ENCODE data around the gene TEX47. TPM values are rescaled to one million over a fixed set of nuclear protein-coding genes. Genes with fewer than 3 reads are reported as not detected.

Gene TEX47
- total and polyA plus RNA-seq, 8 donors, result not detected

DNA sequence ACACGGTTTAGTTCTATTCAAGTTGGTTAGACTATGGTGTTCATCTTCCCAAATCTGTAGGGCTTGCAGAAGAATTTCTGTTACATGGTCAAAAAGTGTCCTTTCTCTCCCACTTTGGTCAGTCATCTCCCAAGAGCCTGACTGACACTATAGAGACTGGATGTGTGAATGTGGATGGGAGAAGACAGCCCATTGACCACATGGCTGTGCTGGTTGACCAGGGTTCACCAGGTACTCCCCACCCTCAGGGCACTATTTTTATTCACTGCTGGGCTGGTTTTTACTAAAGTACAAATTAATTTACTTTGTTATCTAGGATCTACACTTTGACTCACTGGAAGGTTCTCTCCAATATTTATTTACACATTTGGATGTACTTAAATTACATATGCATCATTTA, 33.8 kb downstream of the TEX47 start:
- H3K27me3 ChIP-seq, result peaks cover 49 to 54% of the 10 kb centered on the region in 2 donors
- no peak overlapping the region for H3K27ac ChIP-seq
- DNase-seq (no peak), ATAC-seq (no peak)
- intact Hi-C loops (cut with DNase I), result no loop called here
- no peak overlapping the region for H3K4me3 ChIP-seq
- H3K36me3 ChIP-seq, result no peaks in the 10 kb centered on the region
- TF ChIP-seq, protein P1, sequence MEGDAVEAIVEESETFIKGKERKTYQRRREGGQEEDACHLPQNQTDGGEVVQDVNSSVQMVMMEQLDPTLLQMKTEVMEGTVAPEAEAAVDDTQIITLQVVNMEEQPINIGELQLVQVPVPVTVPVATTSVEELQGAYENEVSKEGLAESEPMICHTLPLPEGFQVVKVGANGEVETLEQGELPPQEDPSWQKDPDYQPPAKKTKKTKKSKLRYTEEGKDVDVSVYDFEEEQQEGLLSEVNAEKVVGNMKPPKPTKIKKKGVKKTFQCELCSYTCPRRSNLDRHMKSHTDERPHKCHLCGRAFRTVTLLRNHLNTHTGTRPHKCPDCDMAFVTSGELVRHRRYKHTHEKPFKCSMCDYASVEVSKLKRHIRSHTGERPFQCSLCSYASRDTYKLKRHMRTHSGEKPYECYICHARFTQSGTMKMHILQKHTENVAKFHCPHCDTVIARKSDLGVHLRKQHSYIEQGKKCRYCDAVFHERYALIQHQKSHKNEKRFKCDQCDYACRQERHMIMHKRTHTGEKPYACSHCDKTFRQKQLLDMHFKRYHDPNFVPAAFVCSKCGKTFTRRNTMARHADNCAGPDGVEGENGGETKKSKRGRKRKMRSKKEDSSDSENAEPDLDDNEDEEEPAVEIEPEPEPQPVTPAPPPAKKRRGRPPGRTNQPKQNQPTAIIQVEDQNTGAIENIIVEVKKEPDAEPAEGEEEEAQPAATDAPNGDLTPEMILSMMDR (IDR thresholded peaks at IDR 0.05), result no peak
- H3K4me1 ChIP-seq, result peaks cover 0 to 13% of the 10 kb centered on the region in 2 donors
- no peaks in the 10 kb centered on the region for H3K9me3 ChIP-seq

DNA sequence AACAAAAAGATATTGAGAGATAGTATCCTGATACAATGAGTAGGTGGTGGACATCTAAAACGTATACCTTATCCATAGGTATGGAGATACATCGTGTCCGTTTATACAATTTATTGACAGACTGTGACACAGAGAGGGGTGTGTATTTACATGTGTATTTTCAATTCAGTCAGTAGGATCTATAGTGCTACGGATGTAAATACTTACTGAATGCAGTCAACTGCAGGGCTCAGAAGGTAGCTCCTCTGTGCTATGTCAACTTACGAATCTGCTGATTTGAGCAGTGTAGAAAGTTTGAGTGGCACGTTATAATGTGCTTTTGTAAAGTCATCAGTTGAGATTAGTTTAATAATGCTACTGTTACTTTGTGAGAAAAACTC, 35.4 kb downstream of the TEX47 start:
- Histone ChIP-seq H3K27ac (no peak overlapping the region), H3K4me3 (no peak overlapping the region), H3K27me3 (peaks cover 49 to 71% of the 10 kb centered on the region in 2 donors), H3K36me3 (no peaks in the 10 kb centered on the region), H3K9me3 (no peaks in the 10 kb centered on the region), H3K4me1 (peaks cover 0 to 13% of the 10 kb centered on the region in 2 donors)
- ATAC-seq, result no peak
- TF ChIP-seq, protein P1 (IDR thresholded peaks at IDR 0.05), result no peak
- intact Hi-C loops (cut with DNase I), result no loop called here
- no peak for DNase-seq

DNA sequence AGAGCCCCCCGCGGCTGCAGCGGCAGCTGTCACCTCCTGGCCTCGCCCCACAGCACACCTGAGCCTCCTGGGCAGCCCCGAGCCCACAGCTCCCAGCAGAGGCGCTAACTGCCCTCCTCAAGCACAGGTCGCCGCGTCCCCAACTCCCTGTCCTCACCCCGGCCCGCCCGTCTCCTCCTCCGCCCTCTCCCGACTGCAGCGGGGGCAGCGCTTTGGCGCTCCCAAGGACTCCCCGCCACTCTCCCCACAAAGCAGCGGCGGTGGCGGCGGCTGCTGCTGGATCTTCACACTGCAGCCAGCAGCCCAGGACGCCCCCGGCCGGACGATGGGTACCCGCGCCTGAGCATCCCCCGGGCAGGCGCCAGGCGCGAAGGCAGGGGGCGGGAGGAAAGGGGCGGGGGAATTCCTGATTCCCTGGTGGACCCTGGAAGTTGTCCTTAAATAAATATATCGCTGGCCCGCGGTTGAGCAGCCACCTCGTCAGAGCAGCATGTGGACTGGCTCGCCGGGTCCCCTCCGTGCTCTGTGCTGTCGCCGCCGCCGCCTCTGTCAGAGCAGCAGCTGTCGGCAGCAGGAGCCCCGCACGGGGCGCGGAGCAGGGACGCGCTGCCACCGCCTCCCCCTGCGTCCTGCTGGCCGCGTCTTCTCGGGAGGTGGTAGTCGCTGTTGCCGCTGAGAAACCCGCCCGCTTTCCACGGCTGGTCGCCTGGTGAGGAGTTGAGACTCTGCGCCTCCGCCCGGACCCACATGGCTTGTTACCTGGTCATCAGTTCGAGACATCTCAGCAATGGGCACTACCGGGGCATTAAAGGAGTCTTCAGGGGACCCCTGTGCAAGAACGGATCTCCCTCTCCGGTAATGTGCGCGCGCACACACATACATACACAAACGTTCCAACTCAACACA, 36.1 kb downstream of the TEX47 start, which contains the start of gene ZNF804B:
Gene ZNF804B (plus strand): TSS at position 471 of the 906 bp plus-strand sequence. CDS start 277 bp downstream, at position 748.
- intact Hi-C loops (cut with DNase I), result no loop called here
- peaks cover 49 to 72% of the 10 kb centered on the region in 2 donors for H3K27me3 ChIP-seq
- DNase-seq, result peak in 2 of 4 donors; percentile 6 to 80

DNA sequence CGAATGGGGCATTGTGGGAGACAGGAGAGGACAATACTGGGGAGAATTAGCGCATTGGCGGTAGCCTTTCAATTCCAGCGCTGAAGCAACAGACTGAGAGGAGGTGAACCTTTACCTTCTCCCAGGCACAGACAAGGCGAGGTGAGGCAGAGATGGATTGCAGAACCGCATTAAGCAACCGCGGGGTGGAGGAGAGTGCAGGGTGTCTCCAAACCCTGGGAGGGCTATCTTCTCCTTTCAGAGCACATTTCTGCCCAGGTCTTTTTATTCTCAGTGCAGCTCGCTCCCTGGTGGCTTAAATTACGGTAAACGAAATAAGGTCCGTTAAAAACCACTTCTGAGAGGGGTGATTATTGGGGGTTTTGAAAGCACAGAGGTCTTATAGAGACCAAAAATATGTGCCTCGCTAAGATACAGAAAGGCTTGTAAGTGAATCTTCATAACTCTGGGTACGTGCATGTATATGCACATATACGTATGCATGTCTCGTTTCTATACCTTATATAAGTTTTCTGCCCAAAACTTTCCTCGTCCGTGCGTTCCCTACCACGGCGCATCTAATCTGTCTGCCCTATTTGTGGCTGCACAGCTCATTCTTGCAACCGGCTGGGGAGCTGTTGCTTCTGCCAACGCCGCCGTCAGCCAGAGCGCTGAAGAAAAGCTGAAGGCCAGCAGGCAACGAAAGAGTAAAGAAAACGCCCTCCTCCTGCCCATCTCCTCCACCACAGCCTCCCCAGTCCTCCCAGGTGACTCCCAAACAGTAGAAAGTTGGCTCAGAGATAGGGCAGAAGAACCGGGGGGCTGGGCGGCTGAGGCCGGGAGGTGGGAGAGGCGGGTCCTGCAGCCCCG, 36.9 kb downstream of the TEX47 start:
- intact Hi-C loops (cut with DNase I), result no loop called here
- Histone ChIP-seq H3K27me3 (peaks cover 49 to 72% of the 10 kb centered on the region in 2 donors), H3K9me3 (no peaks in the 10 kb centered on the region), H3K4me3 (peak overlapping the region in 1 of 2 donors; percentile 8), H3K36me3 (no peaks in the 10 kb centered on the region), H3K27ac (no peak overlapping the region), H3K4me1 (peaks cover 0 to 13% of the 10 kb centered on the region in 2 donors)
- peak; percentile 75 for ATAC-seq
- TF ChIP-seq, protein P1 (IDR thresholded peaks at IDR 0.05), result no peak
- peak in 2 of 4 donors; percentile 51 to 59 for DNase-seq

More for the DNA sequence above, 36.1 kb downstream of the TEX47 start, which contains the start of gene ZNF804B:
- Histone ChIP-seq H3K4me3 (peak within 1 kb of the TSS in 1 of 2 donors; percentile 8), H3K4me1 (peaks cover 0 to 13% of the 10 kb centered on the region in 2 donors), H3K9me3 (no peaks in the 10 kb centered on the region), H3K36me3 (no peaks in the 10 kb centered on the region), H3K27ac (no peak within 1 kb of the TSS)
- TF ChIP-seq, protein P1 (IDR thresholded peaks at IDR 0.05), result no peak
- peak; percentile 71 for ATAC-seq

Data from left lung (tissue), 10 donors.